Measurements from ENCODE around the gene APLF. TPM values are rescaled to one million over a fixed set of nuclear protein-coding genes. Genes with fewer than 3 reads are reported as not detected.
"Not testable (repeated sequence)": the region's sequence is repeated elsewhere in the genome, so short reads cannot be mapped to it uniquely, and the experiment has no call there.

APLF gene
- total RNA-seq, 1 donor from 2014 or later: 6.4 TPM

DNA sequence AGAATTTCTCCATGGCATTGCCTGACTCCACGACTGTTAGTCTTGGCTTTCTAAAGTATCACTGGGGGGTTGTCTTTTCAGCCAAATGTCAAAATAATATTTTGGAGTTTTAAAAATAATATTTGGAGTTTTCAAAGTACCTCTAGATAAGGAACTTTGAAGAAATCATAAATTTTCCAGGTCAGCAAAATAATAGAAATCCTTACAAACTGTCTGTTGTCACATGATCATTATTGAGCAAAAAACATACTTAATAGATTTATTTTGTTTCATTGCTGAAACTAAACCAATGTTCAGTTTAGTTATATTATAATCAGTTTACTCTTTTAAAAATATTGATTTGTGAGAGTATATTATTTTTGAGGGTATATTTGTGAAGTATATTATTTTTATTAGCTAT lies 85.7 kb downstream of the APLF start:
- H3K27ac Mint-ChIP-seq: no peak overlapping the region

GRCh38 chr2:68555425-68556206 lies 88.2 kb downstream of the APLF start:
- ATAC-seq (ENCODE audit: low read depth); H3K27ac Mint-ChIP-seq; POLR2A ChIA-PET; H3K36me3 Mint-ChIP-seq (ENCODE audit: low read depth); H3K9me3 Mint-ChIP-seq; H3K27me3 Mint-ChIP-seq; DNase-seq; H3K4me1 Mint-ChIP-seq; H3K4me3 Mint-ChIP-seq; intact Hi-C loops (cut with micrococcal nuclease); CTCF ChIA-PET: not testable (repeated sequence)

More for the DNA sequence above, 85.7 kb downstream of the APLF start:
- no peaks in the 10 kb centered on the region for H3K9me3 Mint-ChIP-seq
- no peaks in the 10 kb centered on the region for H3K36me3 Mint-ChIP-seq (ENCODE audit: low read depth)
- no peak overlapping the region for H3K4me3 Mint-ChIP-seq
- ATAC-seq (ENCODE audit: low read depth) (no peak), DNase-seq (no peak)
- TF ChIP-seq, protein P1, sequence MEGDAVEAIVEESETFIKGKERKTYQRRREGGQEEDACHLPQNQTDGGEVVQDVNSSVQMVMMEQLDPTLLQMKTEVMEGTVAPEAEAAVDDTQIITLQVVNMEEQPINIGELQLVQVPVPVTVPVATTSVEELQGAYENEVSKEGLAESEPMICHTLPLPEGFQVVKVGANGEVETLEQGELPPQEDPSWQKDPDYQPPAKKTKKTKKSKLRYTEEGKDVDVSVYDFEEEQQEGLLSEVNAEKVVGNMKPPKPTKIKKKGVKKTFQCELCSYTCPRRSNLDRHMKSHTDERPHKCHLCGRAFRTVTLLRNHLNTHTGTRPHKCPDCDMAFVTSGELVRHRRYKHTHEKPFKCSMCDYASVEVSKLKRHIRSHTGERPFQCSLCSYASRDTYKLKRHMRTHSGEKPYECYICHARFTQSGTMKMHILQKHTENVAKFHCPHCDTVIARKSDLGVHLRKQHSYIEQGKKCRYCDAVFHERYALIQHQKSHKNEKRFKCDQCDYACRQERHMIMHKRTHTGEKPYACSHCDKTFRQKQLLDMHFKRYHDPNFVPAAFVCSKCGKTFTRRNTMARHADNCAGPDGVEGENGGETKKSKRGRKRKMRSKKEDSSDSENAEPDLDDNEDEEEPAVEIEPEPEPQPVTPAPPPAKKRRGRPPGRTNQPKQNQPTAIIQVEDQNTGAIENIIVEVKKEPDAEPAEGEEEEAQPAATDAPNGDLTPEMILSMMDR (IDR thresholded peaks at IDR 0.05): no peak
- POLR2A ChIA-PET: no interaction called here
- no peaks in the 10 kb centered on the region for H3K27me3 Mint-ChIP-seq
- H3K4me1 Mint-ChIP-seq: no peaks in the 10 kb centered on the region
- intact Hi-C loops (cut with micrococcal nuclease): no loop called here
- CTCF ChIA-PET: no interaction called here

GRCh38 chr2:68556381-68556780 lies 89.0 kb downstream of the APLF start:
- Mint-ChIP-seq H3K27me3 (no peaks in the 10 kb centered on the region), H3K27ac (no peak overlapping the region), H3K36me3 (ENCODE audit: low read depth) (no peaks in the 10 kb centered on the region), H3K4me1 (no peaks in the 10 kb centered on the region), H3K9me3 (no peaks in the 10 kb centered on the region), H3K4me3 (no peak overlapping the region)
- DNase-seq: no peak
- CTCF ChIA-PET: no interaction called here
- TF ChIP-seq, protein P1 (IDR thresholded peaks at IDR 0.05): no peak
- POLR2A ChIA-PET: no interaction called here
- intact Hi-C loops (cut with micrococcal nuclease): no loop called here
- ATAC-seq (ENCODE audit: low read depth): no peak

DNA sequence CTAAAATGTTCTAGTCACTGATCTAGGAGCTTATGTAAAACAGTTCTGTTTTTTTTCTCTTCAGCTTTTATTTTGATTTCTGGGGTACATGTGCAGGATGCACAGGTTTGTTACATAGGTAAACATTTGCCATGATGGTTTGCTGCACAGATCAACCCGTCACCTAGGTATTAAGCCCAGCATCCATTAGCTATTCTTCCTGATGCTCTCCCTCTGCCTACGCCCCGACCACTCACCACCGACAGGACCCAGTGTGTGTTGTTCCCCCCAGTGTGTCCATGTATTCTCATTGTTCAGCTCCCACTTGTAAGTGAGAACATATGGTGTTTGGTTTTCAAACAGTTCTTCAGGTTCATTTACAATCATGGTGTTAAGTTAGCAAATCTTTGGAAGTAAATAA lies 91.2 kb downstream of the APLF start:
- Mint-ChIP-seq H3K27ac (no peak overlapping the region), H3K27me3 (no peaks in the 10 kb centered on the region), H3K9me3 (no peaks in the 10 kb centered on the region), H3K4me3 (no peak overlapping the region), H3K36me3 (ENCODE audit: low read depth) (no peaks in the 10 kb centered on the region), H3K4me1 (no peaks in the 10 kb centered on the region)
- intact Hi-C loops (cut with micrococcal nuclease): no loop called here
- DNase-seq (no peak), ATAC-seq (ENCODE audit: low read depth) (no peak)
- ChIA-PET CTCF (no interaction called here), POLR2A (no interaction called here)
- TF ChIP-seq, protein P1 (IDR thresholded peaks at IDR 0.05): no peak

DNA sequence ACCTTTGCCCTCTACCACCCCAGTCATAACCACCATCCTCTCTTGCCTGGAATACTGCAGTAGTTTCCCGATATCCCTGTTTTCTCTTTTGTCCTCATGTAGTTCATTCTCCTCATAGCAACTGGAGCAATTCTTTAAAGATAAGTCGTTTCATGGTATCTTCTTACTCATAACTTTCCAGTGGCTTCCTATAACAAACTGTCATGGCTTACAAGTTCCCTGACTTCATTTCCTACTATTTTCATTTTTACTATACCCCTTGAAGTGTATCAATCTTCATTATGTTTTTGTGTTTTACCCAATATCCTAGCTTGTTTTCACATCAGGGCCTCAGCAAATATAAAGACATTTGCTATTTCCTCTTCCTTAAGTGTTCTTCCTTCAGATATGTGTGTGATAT lies 92.3 kb downstream of the APLF start:
- TF ChIP-seq, protein P1 (IDR thresholded peaks at IDR 0.05): no peak
- Mint-ChIP-seq H3K27me3 (no peaks in the 10 kb centered on the region), H3K9me3 (no peaks in the 10 kb centered on the region), H3K4me1 (no peaks in the 10 kb centered on the region), H3K36me3 (ENCODE audit: low read depth) (no peaks in the 10 kb centered on the region), H3K27ac (no peak overlapping the region), H3K4me3 (no peak overlapping the region)
- ATAC-seq (ENCODE audit: low read depth): no peak
- CTCF ChIA-PET: no interaction called here
- DNase-seq: no peak
- POLR2A ChIA-PET: no interaction called here
- intact Hi-C loops (cut with micrococcal nuclease): no loop called here

- no peaks in the 10 kb centered on the region for H3K27me3 Mint-ChIP-seq
- ChIA-PET POLR2A (no interaction called here), CTCF (no interaction called here)
- no peaks in the 10 kb centered on the region for H3K36me3 Mint-ChIP-seq (ENCODE audit: low read depth)
- H3K4me3 Mint-ChIP-seq: no peak overlapping the region
- ATAC-seq (ENCODE audit: low read depth) (no peak), DNase-seq (no peak)
- TF ChIP-seq, protein P1 (IDR thresholded peaks at IDR 0.05): no peak
- H3K27ac Mint-ChIP-seq: no peak overlapping the region
- no peaks in the 10 kb centered on the region for H3K4me1 Mint-ChIP-seq
- intact Hi-C loops (cut with micrococcal nuclease): no loop called here
- no peaks in the 10 kb centered on the region for H3K9me3 Mint-ChIP-seq
These were observed 93.2 kb downstream of the APLF start for GRCh38 chr2:68560545-68560944.
